Activated CD8-positive, alpha-beta memory T cell treated with anti-CD3 and anti-CD28 coated beads, Interleukin-2, amount 10 ng/mL, durations not matched to agents 7 days and 5 days (primary cell): ENCODE data around the gene CACNG3. TPM values are rescaled to one million over a fixed set of nuclear protein-coding genes. Genes with fewer than 3 reads are reported as not detected.
"Not testable (repeated sequence)": the region's sequence is repeated elsewhere in the genome, so short reads cannot be mapped to it uniquely, and the experiment has no call there.

ENCODE experiments used
- ATAC-seq: fragments of 150-1000 bp; cut with Tn5 transposase; one replicate; pipeline ENCODE4 v1.10.0; 2021; ENCODE audit warnings: moderate library complexity
- CTCF ChIA-PET: fragments of 350-600 bp; sonication (Branson Sonifier 250); formaldehyde crosslinking; loops from one replicate; lab custom pipeline; 2021; ENCODE audit warnings: antibody characterized with exemption; lab: Charles Lee
- DNase-seq: peaks from one replicate; pipeline ENCODE4 v3.0.0-alpha.2; 2020
- H3K27ac Mint-ChIP-seq: one replicate; pipeline ENCODE4 v1.8.0; 2021; ENCODE audit warnings: mild to moderate bottlenecking, mixed read lengths
- H3K27me3 Mint-ChIP-seq: one replicate; pipeline ENCODE4 v1.8.0; 2021; ENCODE audit warnings: mixed read lengths
- H3K36me3 Mint-ChIP-seq: one replicate; pipeline ENCODE4 v1.8.0; 2021; ENCODE audit warnings: mild to moderate bottlenecking, mixed read lengths
- H3K4me1 Mint-ChIP-seq: one replicate; pipeline ENCODE4 v1.8.0; 2021; ENCODE audit warnings: mixed read lengths
- H3K4me3 Mint-ChIP-seq: one replicate; pipeline ENCODE4 v1.8.0; 2021; ENCODE audit warnings: mild to moderate bottlenecking, moderate library complexity, mixed read lengths
- H3K9me3 Mint-ChIP-seq: one replicate; pipeline ENCODE4 v1.8.0; 2022; ENCODE audit warnings: low read depth, mixed read lengths
- total RNA-seq, 2 experiments: library from RNA; stranded (reverse); gene quantifications; one replicate each; pipeline ENCODE4 v1.2.3, GENCODE V29; 2021

Gene CACNG3
- total RNA-seq, 2 experiments from 2014 or later: not detected

- ATAC-seq: no peak
- CTCF ChIA-PET: no interaction called here
- no peaks in the 10 kb centered on the region for H3K36me3 Mint-ChIP-seq
- no peaks in the 10 kb centered on the region for H3K4me1 Mint-ChIP-seq
- DNase-seq: no peak
- H3K9me3 Mint-ChIP-seq: no peaks in the 10 kb centered on the region
- no peak overlapping the region for H3K27ac Mint-ChIP-seq
- H3K4me3 Mint-ChIP-seq: no peak overlapping the region
- peaks cover 24% of the 10 kb centered on the region for H3K27me3 Mint-ChIP-seq
Observed at GRCh38 chr16:24322106-24322505, 66.0 kb downstream of the CACNG3 start.

GRCh38 chr16:24324421-24324820 is 68.3 kb downstream of the CACNG3 start:
- Mint-ChIP-seq H3K36me3 (no peaks in the 10 kb centered on the region), H3K9me3 (no peaks in the 10 kb centered on the region), H3K4me3 (no peak overlapping the region), H3K27me3 (peaks cover 20% of the 10 kb centered on the region), H3K27ac (no peak overlapping the region), H3K4me1 (no peaks in the 10 kb centered on the region)
- ATAC-seq (no peak), DNase-seq (no peak)
- CTCF ChIA-PET: no interaction called here

GRCh38 chr16:24328835-24329452 is 72.8 kb downstream of the CACNG3 start:
- no peak overlapping the region for H3K4me3 Mint-ChIP-seq
- DNase-seq: no peak

GRCh38 chr16:24332178-24332577 is 76.0 kb downstream of the CACNG3 start:
- no peak for ATAC-seq
- CTCF ChIA-PET: no interaction called here
- H3K4me1 Mint-ChIP-seq: no peaks in the 10 kb centered on the region
- no peak overlapping the region for H3K27ac Mint-ChIP-seq
- no peak overlapping the region for H3K4me3 Mint-ChIP-seq
- no peak for DNase-seq
- peaks cover 16% of the 10 kb centered on the region for H3K27me3 Mint-ChIP-seq
- H3K36me3 Mint-ChIP-seq: no peaks in the 10 kb centered on the region
- peaks cover 2% of the 10 kb centered on the region for H3K9me3 Mint-ChIP-seq

More at GRCh38 chr16:24328835-24329452, 72.8 kb downstream of the CACNG3 start:
- H3K27ac Mint-ChIP-seq: no peak overlapping the region
- CTCF ChIA-PET: no interaction called here
- ATAC-seq: no peak
- peaks cover 20% of the 10 kb centered on the region for H3K27me3 Mint-ChIP-seq
- H3K9me3 Mint-ChIP-seq: no peaks in the 10 kb centered on the region
- H3K36me3 Mint-ChIP-seq: no peaks in the 10 kb centered on the region
- H3K4me1 Mint-ChIP-seq: no peaks in the 10 kb centered on the region

- CTCF ChIA-PET: no interaction called here
- H3K27me3 Mint-ChIP-seq: peaks cover 16% of the 10 kb centered on the region
Observed at GRCh38 chr16:24332582-24333090, 76.5 kb downstream of the CACNG3 start.

GRCh38 chr16:24336491-24336890 is 80.4 kb downstream of the CACNG3 start:
- DNase-seq (no peak), ATAC-seq (no peak)
- H3K9me3 Mint-ChIP-seq: peaks cover 2% of the 10 kb centered on the region
- H3K36me3 Mint-ChIP-seq: no peaks in the 10 kb centered on the region
- H3K4me3 Mint-ChIP-seq: no peak overlapping the region
- no peaks in the 10 kb centered on the region for H3K4me1 Mint-ChIP-seq
- CTCF ChIA-PET: no interaction called here
- no peak overlapping the region for H3K27ac Mint-ChIP-seq
- H3K27me3 Mint-ChIP-seq: peaks cover 14% of the 10 kb centered on the region

More at GRCh38 chr16:24332582-24333090, 76.5 kb downstream of the CACNG3 start:
- Mint-ChIP-seq H3K27ac (no peak overlapping the region), H3K36me3 (no peaks in the 10 kb centered on the region), H3K9me3 (peaks cover 2% of the 10 kb centered on the region), H3K4me3 (no peak overlapping the region), H3K4me1 (no peaks in the 10 kb centered on the region)
- ATAC-seq (no peak), DNase-seq (no peak)

- H3K4me3 Mint-ChIP-seq: no peak overlapping the region
- CTCF ChIA-PET: no interaction called here
Observed at GRCh38 chr16:24337013-24337412, 80.9 kb downstream of the CACNG3 start.

GRCh38 chr16:24343829-24344228 is 87.7 kb downstream of the CACNG3 start:
- peaks cover 17% of the 10 kb centered on the region for H3K27me3 Mint-ChIP-seq
- H3K4me3 Mint-ChIP-seq, H3K27ac Mint-ChIP-seq, H3K36me3 Mint-ChIP-seq, ATAC-seq, H3K9me3 Mint-ChIP-seq, H3K4me1 Mint-ChIP-seq, CTCF ChIA-PET, DNase-seq: not testable (repeated sequence)

More at GRCh38 chr16:24337013-24337412, 80.9 kb downstream of the CACNG3 start:
- Mint-ChIP-seq H3K27me3 (peaks cover 10% of the 10 kb centered on the region), H3K27ac (no peak overlapping the region), H3K4me1 (no peaks in the 10 kb centered on the region), H3K36me3 (no peaks in the 10 kb centered on the region), H3K9me3 (peaks cover 2% of the 10 kb centered on the region)
- DNase-seq (no peak), ATAC-seq (no peak)

- Mint-ChIP-seq H3K4me1 (peaks cover 5% of the 10 kb centered on the region), H3K27ac (no peak overlapping the region), H3K9me3 (no peaks in the 10 kb centered on the region), H3K36me3 (no peaks in the 10 kb centered on the region), H3K27me3 (peaks cover 20% of the 10 kb centered on the region), H3K4me3 (no peak overlapping the region)
- DNase-seq (no peak), ATAC-seq (no peak)
- CTCF ChIA-PET: no interaction called here
Observed at GRCh38 chr16:24344784-24345183, 88.6 kb downstream of the CACNG3 start.

GRCh38 chr16:24345704-24346103 is 89.6 kb downstream of the CACNG3 start:
- peaks cover 5% of the 10 kb centered on the region for H3K4me1 Mint-ChIP-seq
- no peaks in the 10 kb centered on the region for H3K36me3 Mint-ChIP-seq
- no peak overlapping the region for H3K27ac Mint-ChIP-seq
- no peak overlapping the region for H3K4me3 Mint-ChIP-seq
- H3K27me3 Mint-ChIP-seq: peaks cover 20% of the 10 kb centered on the region
- ATAC-seq (no peak), DNase-seq (no peak)
- no peaks in the 10 kb centered on the region for H3K9me3 Mint-ChIP-seq
- CTCF ChIA-PET: no interaction called here

GRCh38 chr16:24346734-24347133 is 90.6 kb downstream of the CACNG3 start:
- CTCF ChIA-PET: no interaction called here
- H3K4me3 Mint-ChIP-seq: no peak overlapping the region
- H3K9me3 Mint-ChIP-seq: no peaks in the 10 kb centered on the region
- no peak for DNase-seq
- H3K36me3 Mint-ChIP-seq: no peaks in the 10 kb centered on the region
- peaks cover 15% of the 10 kb centered on the region for H3K27me3 Mint-ChIP-seq
- no peak overlapping the region for H3K27ac Mint-ChIP-seq
- ATAC-seq: no peak
- peaks cover 5% of the 10 kb centered on the region for H3K4me1 Mint-ChIP-seq

- CTCF ChIA-PET: no interaction called here
- H3K9me3 Mint-ChIP-seq: no peaks in the 10 kb centered on the region
Observed at GRCh38 chr16:24347556-24347955, 91.4 kb downstream of the CACNG3 start.

GRCh38 chr16:24348545-24349290 is 92.6 kb downstream of the CACNG3 start:
- CTCF ChIA-PET: interaction anchor here (0.6 kb wide), 1 partner anchor 297 kb away, joined by 3 read pairs; no protein-coding TSS in a partner anchor
- DNase-seq (no peak), ATAC-seq (no peak)
- Mint-ChIP-seq H3K27ac (no peak overlapping the region), H3K36me3 (no peaks in the 10 kb centered on the region), H3K9me3 (no peaks in the 10 kb centered on the region), H3K27me3 (peaks cover 13% of the 10 kb centered on the region), H3K4me1 (peaks cover 5% of the 10 kb centered on the region), H3K4me3 (no peak overlapping the region)

More at GRCh38 chr16:24347556-24347955, 91.4 kb downstream of the CACNG3 start:
- no peak overlapping the region for H3K4me3 Mint-ChIP-seq
- no peak overlapping the region for H3K27ac Mint-ChIP-seq
- no peaks in the 10 kb centered on the region for H3K36me3 Mint-ChIP-seq
- peaks cover 5% of the 10 kb centered on the region for H3K4me1 Mint-ChIP-seq
- ATAC-seq: no peak
- peaks cover 13% of the 10 kb centered on the region for H3K27me3 Mint-ChIP-seq
- DNase-seq: no peak

- Mint-ChIP-seq H3K4me3 (no peak overlapping the region), H3K27me3 (peaks cover 13% of the 10 kb centered on the region), H3K36me3 (no peaks in the 10 kb centered on the region), H3K9me3 (no peaks in the 10 kb centered on the region), H3K27ac (no peak overlapping the region), H3K4me1 (peaks cover 5% of the 10 kb centered on the region)
- CTCF ChIA-PET: no interaction called here
- no peak for DNase-seq
- ATAC-seq: no peak
Observed at GRCh38 chr16:24349320-24349719, 93.2 kb downstream of the CACNG3 start.
